Measurements from ENCODE around the gene STRADB.
"Not testable (repeated sequence)": the region's sequence is repeated elsewhere in the genome, so short reads cannot be mapped to it uniquely, and the experiment has no call there.

Gene STRADB

DNA sequence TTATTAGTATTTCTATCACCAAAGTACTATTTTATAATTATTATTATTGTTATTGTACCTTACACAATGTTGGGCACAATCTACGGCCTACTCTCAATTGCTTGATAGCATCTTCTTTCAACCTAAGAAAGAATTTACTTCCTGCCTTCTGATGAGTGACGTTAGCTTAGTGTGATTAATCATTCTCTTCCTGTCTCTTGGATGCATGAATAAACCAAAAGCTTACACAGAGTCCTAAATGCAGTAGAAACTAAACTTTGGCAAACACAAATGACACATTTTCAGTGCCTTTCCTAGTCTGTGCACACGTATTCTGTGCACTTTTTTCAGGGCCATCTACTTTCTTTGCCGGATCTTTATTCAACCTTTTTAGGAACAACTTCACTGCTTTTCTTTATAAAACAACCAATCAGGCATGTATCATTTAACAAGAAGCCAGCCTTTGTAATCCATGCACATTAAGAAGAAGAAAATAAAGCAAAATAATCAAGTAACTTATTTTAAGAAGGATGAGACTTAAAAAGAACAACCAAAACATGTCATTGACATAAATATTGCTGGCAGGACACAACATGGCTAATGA, 19.4 kb upstream of the STRADB start:
- DNase-seq: no peak

DNA sequence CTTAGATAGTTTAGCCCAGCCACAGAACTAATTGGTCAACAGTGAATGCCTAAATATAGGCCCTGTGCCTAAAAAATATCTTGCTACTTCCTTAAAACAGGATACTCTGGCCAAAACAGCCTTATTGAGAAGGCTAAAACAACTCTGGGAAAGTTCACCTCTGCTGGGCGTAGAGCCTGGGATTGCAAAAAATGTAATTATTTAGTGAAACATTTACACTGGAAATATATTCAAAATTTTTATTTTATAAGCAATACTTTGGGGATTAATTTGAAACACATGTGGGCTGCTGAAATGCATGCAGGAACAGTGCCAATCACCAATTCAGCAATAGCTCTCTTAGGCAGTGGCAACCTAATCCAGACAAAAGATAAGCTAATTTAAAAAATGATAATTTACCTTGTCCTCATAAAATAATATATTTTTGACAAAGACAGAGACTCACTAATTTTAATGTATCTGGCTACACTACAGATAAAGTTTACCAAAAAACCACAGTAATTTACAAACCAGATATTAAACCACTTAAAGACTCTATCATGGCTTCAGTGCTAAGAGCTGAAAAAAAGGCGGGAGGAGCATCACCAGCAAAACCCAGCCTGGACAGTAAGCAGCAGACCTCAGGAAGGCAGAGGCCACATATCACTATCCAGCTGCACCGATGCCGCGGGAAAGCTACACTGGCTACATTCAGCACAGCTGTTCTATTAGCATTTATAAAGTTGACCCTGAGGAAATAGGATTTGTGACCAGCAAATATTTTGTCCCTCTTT, 18.7 kb upstream of the STRADB start:
- peak; percentile 56 for DNase-seq

DNA sequence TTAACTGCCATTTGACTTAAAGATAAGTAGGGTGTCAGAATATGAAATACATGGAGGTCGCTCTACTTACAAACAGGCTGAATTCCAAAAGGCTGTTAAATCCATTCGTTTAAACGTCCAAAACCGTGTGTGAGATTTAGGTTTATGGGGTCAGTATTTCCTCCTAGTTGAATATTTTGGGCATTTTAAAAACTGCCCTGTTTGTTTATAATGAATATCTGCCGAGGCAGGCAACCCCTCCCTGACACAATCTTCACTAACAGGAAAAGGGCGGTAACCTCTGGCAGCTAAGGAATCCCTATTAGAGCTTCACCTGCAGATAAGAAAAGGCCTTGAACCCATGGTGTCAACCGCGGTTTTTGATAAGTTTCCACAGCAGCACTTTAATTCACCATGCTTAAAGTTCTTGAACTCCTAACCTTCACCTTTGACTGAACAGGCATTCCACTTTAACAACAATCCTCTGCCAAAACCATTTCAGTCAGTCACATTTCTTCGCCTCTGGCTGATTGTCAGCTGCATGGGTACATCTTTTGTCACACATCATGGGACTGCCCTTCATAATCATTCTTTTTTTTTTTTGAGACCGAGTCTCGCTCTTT, 18.0 kb upstream of the STRADB start:
- no peak for DNase-seq

DNA sequence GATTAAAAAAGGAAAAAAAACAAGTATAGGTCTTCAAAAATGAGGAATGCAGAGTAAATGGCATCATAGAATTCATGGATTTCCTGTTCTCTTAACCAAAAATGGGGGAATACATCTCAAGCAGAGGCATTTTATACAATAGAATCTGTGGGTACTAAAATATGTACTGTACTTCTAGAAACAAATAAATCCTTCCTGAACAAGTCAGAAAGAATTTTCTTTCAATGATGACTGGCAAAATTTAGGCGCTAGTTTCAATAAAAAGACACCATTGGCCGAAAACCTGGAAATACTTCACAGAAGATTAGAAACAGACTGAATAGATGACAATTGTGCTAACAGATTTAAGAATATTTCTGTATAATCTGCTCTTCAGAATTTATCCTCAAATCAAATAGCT, 15.4 kb upstream of the STRADB start:
- DNase-seq: no peak

DNA sequence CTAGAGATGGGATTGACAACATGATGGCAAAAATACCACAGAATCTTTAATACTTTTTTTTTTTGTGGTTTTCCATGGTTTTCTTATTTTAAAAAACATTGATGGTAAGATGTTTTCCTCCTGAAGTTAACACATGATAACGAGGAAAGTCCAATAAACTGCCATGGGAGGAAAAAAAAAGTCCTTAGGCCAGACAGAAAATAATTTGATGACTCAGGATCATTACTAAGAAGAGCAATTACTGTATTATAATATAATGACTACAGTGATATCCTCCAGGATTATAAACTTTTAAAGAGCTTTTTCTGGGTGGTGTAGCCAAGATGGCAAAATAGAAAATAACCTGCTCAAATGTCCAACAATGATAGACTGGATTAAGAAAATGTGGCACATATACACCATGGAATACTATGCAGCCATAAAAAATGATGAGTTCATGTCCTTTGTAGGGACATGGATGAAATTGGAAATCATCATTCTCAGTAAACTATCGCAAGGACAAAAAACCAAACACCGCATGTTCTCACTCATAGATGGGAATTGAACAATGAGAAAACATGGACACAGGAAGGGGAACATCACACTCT, 12.1 kb upstream of the STRADB start:
- DNase-seq: not testable (repeated sequence)

DNA sequence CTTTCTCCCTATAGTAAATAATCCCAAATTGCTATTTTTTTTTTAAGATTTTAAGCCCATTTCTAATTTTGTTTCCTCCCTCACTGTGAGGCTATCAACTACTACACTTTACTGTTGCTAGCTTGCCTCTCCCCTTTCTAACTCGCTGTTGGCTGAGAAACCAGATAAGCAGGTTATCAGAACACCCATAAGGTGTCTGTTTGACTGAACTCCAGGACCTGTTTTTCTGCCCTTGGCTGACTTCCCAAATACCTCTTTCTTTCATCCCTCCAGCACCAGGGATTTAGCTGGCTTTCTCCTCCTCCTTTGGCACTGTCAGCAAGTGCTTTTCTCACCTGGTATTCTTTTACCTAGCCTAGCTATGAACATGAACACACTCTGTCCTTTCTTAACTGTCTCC, 11.4 kb upstream of the STRADB start:
- no peak for DNase-seq

DNA sequence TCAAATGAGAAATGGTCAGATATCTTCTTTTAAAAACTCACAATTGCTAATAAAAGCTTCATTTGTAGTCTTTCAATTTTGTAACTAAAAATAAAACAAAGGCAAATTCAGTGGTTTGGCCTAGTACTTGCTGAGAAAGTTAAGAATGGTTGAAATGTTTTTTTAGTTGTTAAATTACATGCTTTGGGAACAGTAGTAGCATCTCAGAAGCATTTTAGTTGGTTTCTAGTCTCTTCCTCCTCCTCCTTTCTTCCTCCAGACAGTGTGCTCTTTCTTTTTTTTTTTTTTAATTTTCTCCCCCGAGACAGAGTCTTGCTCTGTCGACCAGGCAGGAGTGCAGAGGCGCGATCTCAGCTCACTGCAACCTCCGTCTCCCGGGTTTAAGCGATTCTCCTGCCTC, 10.1 kb upstream of the STRADB start:
- no peak for DNase-seq

DNA sequence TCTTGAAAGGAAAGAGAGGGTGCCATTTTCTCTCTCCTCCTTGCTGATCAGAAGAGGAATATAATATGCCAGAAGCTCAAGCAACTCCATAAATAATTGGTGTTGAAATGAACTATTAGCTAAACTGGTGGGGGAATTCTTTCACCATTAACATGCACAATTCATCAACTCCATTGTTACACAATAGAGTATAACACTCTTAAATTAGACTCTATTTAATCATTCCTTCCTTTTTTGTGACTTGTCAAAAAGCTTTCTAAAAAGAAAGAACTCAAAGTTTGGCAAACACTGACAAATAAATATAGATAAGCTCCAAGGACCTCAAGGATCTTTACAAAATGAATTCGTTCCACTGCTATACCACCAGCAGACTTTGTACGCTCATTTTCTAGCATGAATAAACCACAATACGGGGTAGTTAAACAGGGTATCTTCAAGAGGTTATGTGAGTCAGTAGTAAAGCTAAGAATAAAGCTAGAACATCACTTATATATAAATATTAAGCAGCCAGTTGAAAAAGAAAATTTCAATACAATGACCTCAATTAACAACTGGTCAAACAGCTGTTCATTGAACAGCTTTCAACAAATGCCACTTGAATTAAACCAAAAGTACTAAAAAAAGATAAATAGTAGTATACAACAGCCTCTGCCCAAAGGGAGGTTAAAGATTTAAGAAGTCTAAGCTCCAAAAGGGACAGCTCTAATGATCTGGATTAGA, 6.6 kb upstream of the STRADB start:
- no peak for DNase-seq

DNA sequence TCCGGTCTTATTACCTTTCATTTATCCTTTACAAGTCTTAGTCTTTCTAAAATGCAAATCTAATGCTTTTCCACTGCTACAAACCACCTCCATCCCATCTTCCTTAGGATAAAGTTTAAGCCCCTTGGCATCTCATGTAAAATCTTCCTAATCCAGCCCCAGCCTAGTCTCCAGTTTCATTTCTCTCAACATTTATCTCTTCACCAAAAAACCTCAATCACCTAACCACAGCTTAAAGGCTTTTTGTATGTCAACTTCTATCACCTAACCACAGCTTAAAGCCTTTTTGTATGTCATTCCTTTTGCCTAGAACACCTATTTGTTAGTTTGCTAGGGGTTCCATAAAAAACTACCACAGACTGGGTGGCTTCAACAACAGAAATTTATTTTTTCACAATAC, 4.5 kb upstream of the STRADB start:
- DNase-seq: no peak

DNA sequence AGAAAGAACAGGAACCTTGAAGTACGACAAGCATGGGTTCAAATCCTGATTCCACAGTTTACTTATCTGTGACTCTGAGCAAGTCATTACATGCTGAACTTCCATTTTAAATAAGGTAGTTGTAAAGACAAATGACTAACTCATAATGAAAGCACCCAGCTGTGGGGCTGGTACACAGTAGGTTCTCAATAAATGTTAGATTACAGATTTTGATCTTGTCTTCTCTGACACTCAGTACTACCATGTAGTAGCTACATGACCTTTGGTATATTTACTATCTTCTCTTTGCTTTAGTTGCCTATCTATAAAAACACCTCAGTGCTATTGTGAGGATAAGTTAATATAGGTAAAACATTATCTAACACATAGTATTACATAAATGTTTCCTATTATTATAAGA, 3.5 kb upstream of the STRADB start:
- no peak for DNase-seq

DNA sequence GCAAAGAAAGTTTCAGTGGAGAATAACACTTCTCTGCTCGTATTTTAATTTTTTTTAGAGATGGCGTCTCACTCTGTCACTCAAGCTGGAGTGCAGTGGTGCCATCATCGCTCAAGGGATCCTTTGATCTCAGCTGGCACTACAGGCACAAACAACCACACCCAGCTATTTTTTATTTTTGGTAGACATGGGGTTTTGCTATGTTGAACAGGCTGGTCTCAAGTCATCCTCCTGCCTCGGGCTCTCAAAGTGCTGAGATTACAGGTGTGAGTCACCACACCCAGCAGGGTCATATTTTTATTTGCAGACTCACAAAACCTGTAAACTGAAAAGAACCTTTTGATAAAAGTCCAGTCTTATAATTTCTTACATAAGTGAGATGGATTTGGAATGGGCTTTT, 2.8 kb upstream of the STRADB start:
- DNase-seq: no peak

DNA sequence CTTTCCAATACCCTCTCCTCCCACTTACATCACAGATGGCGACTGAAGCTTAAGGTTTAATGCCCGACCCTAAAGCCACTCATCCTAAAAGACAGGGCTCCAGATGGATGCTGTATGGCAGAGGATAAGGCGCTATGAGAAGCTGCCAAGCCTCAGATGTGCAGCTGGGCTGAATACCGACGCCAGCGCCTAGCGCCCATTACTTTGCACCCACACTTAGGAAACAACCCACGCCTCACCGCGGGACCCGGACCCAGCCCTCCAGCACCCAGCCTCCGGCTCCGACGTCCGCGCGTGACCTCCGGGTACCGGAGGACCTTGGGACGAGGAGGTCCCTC, 617 bp upstream of the STRADB start:
- no peak for DNase-seq

DNA sequence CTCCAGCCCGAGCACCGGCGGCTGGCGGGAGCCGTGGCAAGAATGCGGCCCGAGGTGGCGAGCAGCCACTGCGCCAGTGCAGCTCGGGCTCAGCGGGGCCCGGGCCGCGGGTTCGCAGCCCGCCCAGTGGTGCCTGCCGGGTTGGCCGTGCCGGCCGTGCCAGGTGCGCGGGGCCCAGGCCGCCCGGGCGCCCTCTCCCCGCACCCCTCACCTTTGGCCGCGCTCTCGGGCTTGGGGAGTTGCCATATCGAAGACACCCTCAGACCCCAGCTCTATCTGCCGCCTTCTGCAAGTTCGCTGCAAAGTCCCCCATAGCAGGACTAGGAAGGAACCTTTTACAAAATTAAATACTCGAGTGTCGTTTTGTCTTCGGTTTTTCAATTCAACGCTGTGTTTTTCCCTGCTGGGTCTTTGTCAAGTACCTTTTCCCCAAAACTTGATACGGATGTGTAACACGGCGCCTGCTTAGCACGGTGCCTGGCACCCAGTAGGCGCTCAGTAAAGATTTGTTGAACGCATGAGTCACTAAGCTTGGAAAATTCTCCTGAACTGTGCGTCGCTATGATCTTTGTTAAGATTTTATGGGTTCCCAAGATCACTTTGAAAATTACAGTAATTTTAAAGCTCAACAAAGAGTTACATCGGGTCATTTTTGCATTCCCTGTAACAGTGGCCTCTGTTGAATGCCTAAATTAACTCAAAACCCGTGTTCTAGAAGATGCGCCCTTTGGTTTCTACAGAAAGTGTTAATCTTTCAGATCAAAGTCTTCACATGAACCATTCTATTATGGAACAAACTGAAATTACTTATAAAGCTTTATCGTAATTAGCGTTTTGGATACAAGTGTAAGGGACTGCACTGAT, 750 bp downstream of the STRADB start:
- DNase-seq: no peak

DNA sequence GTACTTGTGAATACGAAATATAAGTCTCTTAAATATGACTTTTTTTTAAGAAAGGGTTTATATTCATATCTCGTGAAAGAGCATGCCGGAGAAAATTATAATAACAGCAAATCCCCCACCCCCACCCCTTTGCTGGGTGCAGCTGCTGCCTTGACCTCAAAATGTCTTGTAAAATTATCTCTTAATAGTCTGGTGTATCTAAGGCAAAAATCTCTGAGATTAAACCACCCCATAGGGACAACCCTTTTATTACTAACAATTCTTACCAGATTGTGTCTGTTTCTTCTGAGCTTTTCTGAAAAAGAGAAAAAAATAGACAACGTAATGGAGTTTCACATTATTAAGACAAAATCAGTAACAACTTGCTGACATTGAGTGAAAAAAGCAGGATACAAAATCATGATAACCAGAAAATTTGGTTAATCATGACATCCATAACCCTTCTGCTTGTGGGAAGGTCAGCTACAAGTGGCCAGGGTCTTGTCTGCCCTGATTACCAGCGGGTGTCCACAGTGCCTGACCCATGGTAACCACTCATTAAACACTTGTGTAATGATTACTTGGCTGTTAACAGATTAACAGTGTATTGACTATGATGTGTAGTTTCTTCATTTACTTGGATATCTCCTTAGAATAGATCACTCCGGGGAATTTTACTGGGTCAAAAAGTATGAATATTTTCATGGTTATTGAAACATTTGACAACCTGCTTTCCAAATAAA, 1.5 kb downstream of the STRADB start:
- no peak for DNase-seq

DNA sequence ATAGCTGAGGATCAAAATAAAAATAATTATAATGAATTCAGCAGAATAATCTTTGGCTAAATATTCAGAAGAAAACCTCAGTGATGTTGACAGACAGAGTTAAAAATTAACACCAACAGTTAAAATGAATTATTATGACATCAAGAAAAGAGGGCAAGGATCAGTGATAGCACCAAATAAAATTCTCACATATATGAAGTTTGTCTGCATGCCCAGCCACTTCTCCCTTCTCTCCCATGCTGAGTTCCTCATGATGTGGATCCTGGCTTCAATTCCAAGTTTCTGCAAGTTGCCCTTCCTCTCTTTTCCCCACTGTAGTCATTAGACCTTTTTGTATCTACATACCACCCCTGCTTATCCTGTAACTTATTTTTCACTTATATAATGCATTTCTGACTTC, 6.8 kb downstream of the STRADB start:
- no peak for DNase-seq

DNA sequence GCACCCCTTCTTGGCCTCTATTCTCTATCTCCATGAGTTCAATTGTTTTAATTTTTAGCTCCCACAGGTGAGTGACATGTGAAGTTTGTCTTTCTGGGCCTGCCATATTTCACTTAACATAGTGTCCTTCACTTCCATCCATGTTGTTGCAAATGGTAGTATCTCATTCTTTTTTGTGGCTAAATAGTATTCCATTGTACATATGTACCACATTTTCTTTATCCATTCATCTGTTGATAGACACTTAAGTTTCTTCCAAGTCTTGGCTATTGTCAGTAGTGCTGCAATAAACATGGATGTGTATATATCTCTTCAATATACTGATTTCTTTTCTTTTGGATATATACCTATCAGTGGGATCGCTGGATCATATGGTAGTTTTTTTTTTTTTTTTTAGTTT, 9.0 kb downstream of the STRADB start:
- DNase-seq: no peak

DNA sequence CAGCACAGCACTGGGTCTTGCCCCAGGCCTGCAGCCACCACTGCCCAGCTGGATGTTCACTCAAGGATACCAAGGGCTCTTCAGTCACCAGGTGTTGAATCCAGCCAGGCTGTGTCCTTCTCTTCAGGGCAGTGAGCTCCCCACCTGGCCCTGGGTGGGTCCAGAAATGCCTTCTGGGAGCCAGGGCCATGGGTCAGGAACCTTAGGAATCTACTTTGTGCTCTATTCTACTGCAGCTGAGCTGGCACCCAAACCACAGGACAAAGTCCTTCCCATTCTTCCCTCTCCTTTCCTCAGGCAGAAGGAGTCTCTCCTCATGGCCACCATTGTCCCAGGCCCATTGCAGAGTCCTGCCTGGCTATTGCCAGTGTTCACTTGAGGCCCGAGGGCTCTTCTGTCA, 13.0 kb downstream of the STRADB start:
- DNase-seq: no peak

DNA sequence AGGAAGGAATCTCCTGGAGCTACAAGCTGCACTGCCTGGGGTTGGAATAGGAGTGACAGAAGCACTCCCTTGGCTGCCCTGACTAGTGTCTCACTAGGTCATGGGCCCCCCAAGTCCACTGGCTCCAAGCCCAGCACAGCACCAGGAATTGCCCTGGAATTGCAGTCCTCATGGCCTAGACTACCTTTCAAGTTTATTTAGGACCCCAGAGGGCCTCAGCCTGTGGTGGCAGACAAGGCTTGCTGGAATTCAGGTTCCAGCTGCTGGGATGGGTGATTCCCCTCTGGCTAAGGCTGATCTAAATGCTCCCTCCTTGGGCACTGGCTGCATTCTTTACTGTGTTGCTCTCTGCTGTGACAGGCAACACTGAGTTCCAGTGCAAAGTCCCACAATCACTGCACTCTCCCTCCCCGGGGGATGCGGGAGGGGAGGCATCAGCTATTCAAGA, 14.0 kb downstream of the STRADB start:
- DNase-seq: peak; percentile 21

DNA sequence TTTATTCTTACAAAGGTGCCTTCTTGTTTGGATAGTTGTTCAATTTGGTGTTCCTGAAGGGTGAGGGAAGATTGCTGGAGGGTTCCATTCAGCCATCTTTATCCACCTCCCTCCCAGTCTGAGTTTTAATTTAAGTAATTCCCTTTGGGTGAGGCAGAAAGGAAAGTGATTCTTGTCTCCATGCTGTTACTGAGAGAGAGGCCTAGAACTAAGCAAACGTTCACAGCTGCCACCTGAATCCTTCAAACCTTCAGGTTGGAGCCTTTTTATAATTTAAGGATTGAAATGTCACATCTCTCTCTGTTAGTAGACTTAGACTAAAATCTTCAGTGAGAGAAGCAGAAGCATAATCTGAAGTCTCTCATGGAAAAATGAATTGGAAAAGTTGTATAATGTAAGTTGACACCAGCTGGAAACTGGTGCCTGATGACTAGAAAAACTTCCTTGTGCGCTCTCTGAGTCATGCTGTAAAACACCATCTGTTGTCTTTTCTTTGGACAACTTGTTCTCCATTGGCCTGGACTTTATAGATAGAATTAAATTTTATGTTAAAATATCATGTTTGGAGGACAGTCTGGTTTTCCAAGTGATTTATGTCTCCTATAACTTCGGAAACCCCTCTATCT, 14.6 kb downstream of the STRADB start:
- DNase-seq: peak; percentile 42

DNA sequence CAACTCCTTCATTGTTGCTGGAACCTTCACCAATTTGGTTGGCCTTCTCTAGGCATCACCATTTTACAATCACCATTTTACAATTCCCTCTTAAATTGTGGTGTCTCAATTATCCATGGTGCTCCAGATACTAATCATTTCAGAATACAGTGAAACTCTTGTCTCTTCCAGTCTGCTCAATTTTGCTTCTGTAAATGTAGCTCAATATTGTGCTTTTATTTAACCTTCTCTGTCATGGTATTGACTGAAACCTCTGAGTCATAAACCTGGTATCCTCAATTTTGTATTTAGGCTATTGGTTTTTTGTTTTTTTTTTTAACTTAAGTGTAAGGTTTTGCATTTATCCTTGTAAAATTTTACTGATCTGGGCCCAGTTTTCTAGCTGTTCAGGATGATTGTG, 16.1 kb downstream of the STRADB start:
- DNase-seq: no peak
